ENCODE measurements around the gene ERI3. TPM values are rescaled to one million over a fixed set of nuclear protein-coding genes. Genes with fewer than 3 reads are reported as not detected.

The ERI3 gene
- total RNA-seq, 4 donors from 2014 or later: 27.0 to 35.1 (median 31.8) TPM

GRCh38 chr1:44244986-44245385, 110.1 kb downstream of the ERI3 start:
- peaks cover 0 to 16% (median 0%) of the 10 kb centered on the region in 3 donors for H3K4me1 ChIP-seq
- TF ChIP-seq CTCF (IDR thresholded peaks at IDR 0.05): no peak
- TF ChIP-seq POLR2A (IDR thresholded peaks at IDR 0.05): no peak
- H3K27me3 ChIP-seq: no peaks in the 10 kb centered on the region
- peaks cover 0 to 48% (median 8%) of the 10 kb centered on the region in 3 donors for H3K36me3 ChIP-seq
- no peak overlapping the region for H3K27ac ChIP-seq
- H3K4me3 ChIP-seq: no peak overlapping the region
- no peak for DNase-seq
- WGBS, 2 donors: 83 to 100% methylated on average over 2 to 6 of the region's 9 CpGs
- H3K9me3 ChIP-seq: no peaks in the 10 kb centered on the region
- intact Hi-C loops (cut with DNase I): no loop called here

GRCh38 chr1:44243782-44244495, 111.1 kb downstream of the ERI3 start:
- H3K9me3 ChIP-seq: no peaks in the 10 kb centered on the region
- intact Hi-C loops (cut with DNase I): no loop called here
- no peak overlapping the region for H3K27ac ChIP-seq
- H3K36me3 ChIP-seq: peaks cover 0 to 48% (median 8%) of the 10 kb centered on the region in 3 donors
- TF ChIP-seq POLR2A (IDR thresholded peaks at IDR 0.05): no peak
- TF ChIP-seq CTCF (IDR thresholded peaks at IDR 0.05): no peak
- no peak overlapping the region for H3K4me3 ChIP-seq
- 92 to 94% methylated on average over 3 to 6 of the region's 7 CpGs for WGBS, 2 donors
- H3K27me3 ChIP-seq: no peaks in the 10 kb centered on the region
- no peak for DNase-seq
- H3K4me1 ChIP-seq: peaks cover 0 to 26% (median 0%) of the 10 kb centered on the region in 3 donors

- Histone ChIP-seq H3K27ac (peak overlapping the region in 3 of 4 donors; percentile 32 to 84 (median 75)), H3K4me1 (peaks cover 0 to 38% (median 0%) of the 10 kb centered on the region in 3 donors), H3K27me3 (no peaks in the 10 kb centered on the region), H3K4me3 (no peak overlapping the region), H3K36me3 (peaks cover 0 to 46% (median 8%) of the 10 kb centered on the region in 3 donors), H3K9me3 (no peaks in the 10 kb centered on the region)
- TF ChIP-seq CTCF (IDR thresholded peaks at IDR 0.05) (no peak), POLR2A (IDR thresholded peaks at IDR 0.05) (no peak)
- intact Hi-C loops (cut with DNase I): no loop called here
- 89 to 98% methylated on average over 8 to 16 of the region's 16 CpGs for WGBS, 2 donors
- no peak for DNase-seq
These were observed 112.3 kb downstream of the ERI3 start for GRCh38 chr1:44242746-44243145.

GRCh38 chr1:44240802-44241671, 114.0 kb downstream of the ERI3 start:
- H3K27ac ChIP-seq: peak overlapping the region; percentile 69 to 87 (median 80)
- TF ChIP-seq POLR2A (IDR thresholded peaks at IDR 0.05): no peak
- no peak for TF ChIP-seq CTCF (IDR thresholded peaks at IDR 0.05)
- H3K4me3 ChIP-seq: no peak overlapping the region
- H3K27me3 ChIP-seq: no peaks in the 10 kb centered on the region
- H3K9me3 ChIP-seq: no peaks in the 10 kb centered on the region
- DNase-seq: no peak
- intact Hi-C loops (cut with DNase I): no loop called here
- 84 to 89% methylated on average over 7 to 8 of the region's 9 CpGs for WGBS, 2 donors
- H3K36me3 ChIP-seq: peaks cover 0 to 30% (median 8%) of the 10 kb centered on the region in 3 donors
- H3K4me1 ChIP-seq: peaks cover 0 to 40% (median 0%) of the 10 kb centered on the region in 3 donors

GRCh38 chr1:44239961-44240371, 115.1 kb downstream of the ERI3 start:
- intact Hi-C loops (cut with DNase I): no loop called here
- no peak for TF ChIP-seq POLR2A (IDR thresholded peaks at IDR 0.05)
- no peak for TF ChIP-seq CTCF (IDR thresholded peaks at IDR 0.05)
- H3K4me1 ChIP-seq: peaks cover 0 to 40% (median 0%) of the 10 kb centered on the region in 3 donors
- no peaks in the 10 kb centered on the region for H3K9me3 ChIP-seq
- no peaks in the 10 kb centered on the region for H3K27me3 ChIP-seq
- H3K36me3 ChIP-seq: peaks cover 0 to 29% (median 8%) of the 10 kb centered on the region in 3 donors
- no peak overlapping the region for H3K4me3 ChIP-seq
- no peak for DNase-seq
- H3K27ac ChIP-seq: peak overlapping the region; percentile 69 to 87 (median 80)
- 43 to 83% methylated on average over 2 to 3 of the region's 3 CpGs for WGBS, 2 donors
